HEK293 (cell line): Measurements from ENCODE around the gene TSPAN9.
A peak's percentile ranks its signal among the peaks of the same experiment; 100 is the strongest.

Source experiments
- CTCF ChIA-PET: fragments of 350-600 bp; formaldehyde crosslinking; extraction: SDS; loops from one replicate; lab custom pipeline; 2021; ENCODE audit warnings: antibody characterized with exemption; lab: Yijun Ruan, JAX
- POLR2A ChIA-PET: fragments of 300-600 bp; formaldehyde crosslinking; extraction: SDS; loops from one replicate; lab custom pipeline; 2020; ENCODE audit warnings: antibody characterized with exemption, inconsistent platforms; lab: Yijun Ruan, JAX
- H3K27ac ChIP-seq: fragments of 200-500 bp; sonication (Bioruptor generic); 2 replicates; pipeline ENCODE4 v1.5.1; 2014; ENCODE audit warnings: low read depth, low read length, control low read depth, inconsistent platforms; ENCODE audit errors: extremely low read depth
- H3K36me3 ChIP-seq, 2 experiments: fragments of 200-500 bp in 1 of 2; sonication (Bioruptor generic) in 1 of 2; 1 replicate in 1 of 2; 2 replicates in 1 of 2; pipeline ENCODE4 v1.5.1; 2014 to 2017; ENCODE audit warnings: inconsistent platforms in 2 of 2, low read length in 2 of 2; ENCODE audit not compliant: control insufficient read depth in 2 of 2, insufficient read depth in 1 of 2
- H3K4me1 ChIP-seq: fragments of 200-500 bp; sonication (Bioruptor generic); 2 replicates; pipeline ENCODE4 v1.5.1; 2014; ENCODE audit warnings: mild to moderate bottlenecking, low read length, inconsistent platforms; ENCODE audit not compliant: control insufficient read depth, insufficient read depth
- H3K4me3 ChIP-seq: 2 replicates; pipeline ENCODE4 v1.5.1; 2011; ENCODE audit warnings: low read depth, mild to moderate bottlenecking, control low read depth, low read length, moderate library complexity
- H3K9me3 ChIP-seq: fragments of 200-500 bp; sonication (Bioruptor generic); 2 replicates; pipeline ENCODE4 v1.5.1; 2014; ENCODE audit warnings: low read depth, low read length, inconsistent platforms; ENCODE audit not compliant: control insufficient read depth, insufficient read depth
- CTCF ChIP-seq: fragments of 450-650 bp; formaldehyde crosslinking; IDR thresholded peaks from 2 replicates; pipeline ENCODE4 v1.5.1; 2016; ENCODE audit warnings: missing biosample characterization, missing genetic modification characterization
- EGR2 ChIP-seq: fragments of 450-650 bp; formaldehyde crosslinking; IDR thresholded peaks from 2 replicates; pipeline ENCODE4 v1.5.1; 2016; ENCODE audit warnings: low read depth, missing biosample characterization, missing genetic modification characterization
- KLF1 ChIP-seq: fragments of 450-650 bp; formaldehyde crosslinking; IDR thresholded peaks from 2 replicates; pipeline ENCODE4 v1.5.1; 2016; ENCODE audit warnings: missing biosample characterization, missing genetic modification characterization
- MYNN ChIP-seq: fragments of 450-650 bp; formaldehyde crosslinking; IDR thresholded peaks from 2 replicates; pipeline ENCODE4 v1.5.1; 2016; ENCODE audit warnings: missing biosample characterization, missing genetic modification characterization, borderline replicate concordance
- PATZ1 ChIP-seq: fragments of 450-650 bp; formaldehyde crosslinking; IDR thresholded peaks from 2 replicates; pipeline ENCODE4 v1.5.1; 2016; ENCODE audit warnings: missing biosample characterization, missing genetic modification characterization
- SP7 ChIP-seq: fragments of 450-650 bp; formaldehyde crosslinking; IDR thresholded peaks from 2 replicates; pipeline ENCODE4 v1.5.1; 2016; ENCODE audit warnings: missing biosample characterization, missing genetic modification characterization
- YY2 ChIP-seq: fragments of 450-650 bp; formaldehyde crosslinking; IDR thresholded peaks from 2 replicates; pipeline ENCODE4 v1.5.1; 2016; ENCODE audit warnings: missing biosample characterization, missing genetic modification characterization
- ZBTB11 ChIP-seq: fragments of 450-650 bp; formaldehyde crosslinking; conservative IDR thresholded peaks from 2 replicates; pipeline ENCODE4 v1.5.1; 2016; ENCODE audit warnings: low read depth, missing biosample characterization, missing genetic modification characterization
- ZNF10 ChIP-seq: fragments of 450-650 bp; formaldehyde crosslinking; IDR thresholded peaks from 2 replicates; pipeline ENCODE4 v1.5.1; 2017; ENCODE audit warnings: missing biosample characterization, missing genetic modification characterization
- ZNF133 ChIP-seq: fragments of 450-650 bp; formaldehyde crosslinking; IDR thresholded peaks from 2 replicates; pipeline ENCODE4 v1.5.1; 2016; ENCODE audit warnings: missing biosample characterization, missing genetic modification characterization
- ZNF157 ChIP-seq: fragments of 450-650 bp; formaldehyde crosslinking; IDR thresholded peaks from 2 replicates; pipeline ENCODE4 v1.5.1; 2016; ENCODE audit warnings: missing biosample characterization, missing genetic modification characterization
- ZNF169 ChIP-seq: fragments of 450-650 bp; formaldehyde crosslinking; IDR thresholded peaks from 2 replicates; pipeline ENCODE4 v1.5.1; 2016; ENCODE audit warnings: missing biosample characterization, missing genetic modification characterization
- ZNF266 ChIP-seq: fragments of 450-650 bp; formaldehyde crosslinking; IDR thresholded peaks from 2 replicates; pipeline ENCODE4 v1.5.1; 2016; ENCODE audit warnings: missing biosample characterization, missing genetic modification characterization, low read depth
- ZNF280D ChIP-seq: fragments of 450-650 bp; formaldehyde crosslinking; IDR thresholded peaks from 2 replicates; pipeline ENCODE4 v1.5.1; 2016; ENCODE audit warnings: missing biosample characterization, missing genetic modification characterization
- ZNF335 ChIP-seq: fragments of 450-650 bp; formaldehyde crosslinking; conservative IDR thresholded peaks from 2 replicates; pipeline ENCODE4 v1.5.1; 2016; ENCODE audit warnings: missing biosample characterization, missing genetic modification characterization
- ZNF354C ChIP-seq: fragments of 450-650 bp; formaldehyde crosslinking; IDR thresholded peaks from 2 replicates; pipeline ENCODE4 v1.5.1; 2016; ENCODE audit warnings: missing biosample characterization, missing genetic modification characterization, low read depth, borderline replicate concordance
- ZNF391 ChIP-seq: fragments of 450-650 bp; formaldehyde crosslinking; IDR thresholded peaks from 2 replicates; pipeline ENCODE4 v1.5.1; 2016; ENCODE audit warnings: low read depth, missing biosample characterization, missing genetic modification characterization, borderline replicate concordance
- ZNF416 ChIP-seq: fragments of 450-650 bp; formaldehyde crosslinking; IDR thresholded peaks from 2 replicates; pipeline ENCODE4 v1.5.1; 2016; ENCODE audit warnings: missing biosample characterization, missing genetic modification characterization
- ZNF510 ChIP-seq: fragments of 450-650 bp; formaldehyde crosslinking; IDR thresholded peaks from 2 replicates; pipeline ENCODE4 v1.5.1; 2018; ENCODE audit warnings: mild to moderate bottlenecking, missing genetic modification characterization, missing biosample characterization; ENCODE audit not compliant: insufficient replicate concordance
- ZNF544 ChIP-seq: fragments of 450-650 bp; formaldehyde crosslinking; IDR thresholded peaks from 2 replicates; pipeline ENCODE4 v1.5.0; 2017; ENCODE audit warnings: missing biosample characterization, missing genetic modification characterization
- ZNF596 ChIP-seq: fragments of 450-650 bp; IDR thresholded peaks from 2 replicates; pipeline ENCODE4 v1.5.0; 2018; ENCODE audit warnings: missing biosample characterization, mild to moderate bottlenecking, missing genetic modification characterization, moderate library complexity
- ZNF654 ChIP-seq: fragments of 450-650 bp; formaldehyde crosslinking; IDR thresholded peaks from 2 replicates; pipeline ENCODE4 v1.5.1; 2016; ENCODE audit warnings: low read depth, missing biosample characterization, missing genetic modification characterization
- ZNF658 ChIP-seq: fragments of 450-650 bp; formaldehyde crosslinking; IDR thresholded peaks from 2 replicates; pipeline ENCODE4; 2016; ENCODE audit warnings: missing biosample characterization, missing genetic modification characterization
- ZNF747 ChIP-seq: fragments of 450-650 bp; formaldehyde crosslinking; IDR thresholded peaks from 2 replicates; pipeline ENCODE4 v1.5.1; 2016; ENCODE audit warnings: missing biosample characterization, missing genetic modification characterization
- ZNF768 ChIP-seq: fragments of 450-650 bp; formaldehyde crosslinking; IDR thresholded peaks from 2 replicates; pipeline ENCODE4 v1.5.1; 2018; ENCODE audit warnings: missing biosample characterization, mild to moderate bottlenecking, missing genetic modification characterization

TSPAN9 gene

GRCh38 chr12:3313066-3313465 is 235.9 kb downstream of the TSPAN9 start:
- H3K27ac ChIP-seq: no peak overlapping the region
- H3K36me3 ChIP-seq: no peaks in the 10 kb centered on the region
- TF ChIP-seq ZNF510 (tag by site-specific recombination): no peak
- TF ChIP-seq ZNF416 (tag by site-specific recombination): no peak
- TF ChIP-seq SP7 (tag by site-specific recombination): no peak
- TF ChIP-seq ZNF391: no peak
- TF ChIP-seq ZNF747 (tag by site-specific recombination): no peak
- no peak for TF ChIP-seq ZNF133 (tag by site-specific recombination)
- TF ChIP-seq ZNF169 (tag by site-specific recombination): no peak
- no peak for TF ChIP-seq ZNF544
- TF ChIP-seq ZNF280D (tag by site-specific recombination): no peak
- TF ChIP-seq ZNF157: no peak
- no peak for TF ChIP-seq ZNF596 (tag by site-specific recombination)
- TF ChIP-seq KLF1 (tag by site-specific recombination): no peak
- no peak for TF ChIP-seq ZNF354C (tag by site-specific recombination)
- no peak for TF ChIP-seq ZBTB11 (tag by site-specific recombination)
- TF ChIP-seq ZNF335 (tag by site-specific recombination): no peak
- TF ChIP-seq ZNF768: no peak
- no peak for TF ChIP-seq ZNF658
- no peak for TF ChIP-seq MYNN (tag by site-specific recombination)
- TF ChIP-seq YY2 (tag by site-specific recombination): no peak
- no peaks in the 10 kb centered on the region for H3K4me1 ChIP-seq
- CTCF ChIA-PET: interaction anchor here (0.7 to 11.4 kb wide), 10 partner anchors 8 to 490 kb away, joined by 3 to 96 read pairs (median 4); no protein-coding TSS in a partner anchor
- no peak overlapping the region for H3K4me3 ChIP-seq
- no peaks in the 10 kb centered on the region for H3K9me3 ChIP-seq
- POLR2A ChIA-PET: no interaction called here

GRCh38 chr12:3313675-3314663 is 236.8 kb downstream of the TSPAN9 start:
- ChIA-PET CTCF (interaction anchor here (0.6 to 11.4 kb wide), 18 partner anchors 9 to 491 kb away, joined by 3 to 96 read pairs (median 4); no protein-coding TSS in a partner anchor), POLR2A (no interaction called here)
- TF ChIP-seq ZNF544 (no peak), ZNF10 (no peak), CTCF (peak; percentile 20; the same call in 1 of the 2 replicates), ZNF654 (tag by site-specific recombination) (peak; percentile 38), EGR2 (tag by site-specific recombination) (peak; percentile 27; the same call in 1 of the 2 replicates), PATZ1 (tag by site-specific recombination) (no peak), ZNF266 (tag by site-specific recombination) (no peak)

More at GRCh38 chr12:3313675-3314663, 236.8 kb downstream of the TSPAN9 start:
- no peaks in the 10 kb centered on the region for H3K36me3 ChIP-seq
- no peaks in the 10 kb centered on the region for H3K9me3 ChIP-seq
- no peak overlapping the region for H3K4me3 ChIP-seq
- H3K4me1 ChIP-seq: no peaks in the 10 kb centered on the region
- no peak overlapping the region for H3K27ac ChIP-seq
